Fibroblast of lung (primary cell): ENCODE measurements around the gene BCAR1. TPM values are rescaled to one million over a fixed set of nuclear protein-coding genes. Genes with fewer than 3 reads are reported as not detected.
A peak's percentile ranks its signal among the peaks of the same experiment; 100 is the strongest.

Experiments
- DNase-seq, 2 donors: peaks; one replicate each; pipeline versions ENCODE4 v3.0.0 to v3.0.0-alpha.2; 2010; ENCODE audit warnings: low read depth in 2 of 2
- H2AFZ ChIP-seq: 2 replicates; pipeline ENCODE4 v1.5.1; 2012; ENCODE audit warnings: low read length, control low read depth, inconsistent platforms
- H3K27ac ChIP-seq: 2 replicates; pipeline ENCODE4 v1.5.1; 2011; ENCODE audit warnings: low read length, control low read depth; ENCODE audit not compliant: insufficient read depth
- H3K27me3 ChIP-seq: 2 replicates; pipeline ENCODE4 v1.5.1; 2011; ENCODE audit warnings: mild to moderate bottlenecking, low read length; ENCODE audit not compliant: control insufficient read depth, insufficient read depth
- H3K36me3 ChIP-seq: 2 replicates; pipeline ENCODE4 v1.5.1; 2011; ENCODE audit warnings: low read length; ENCODE audit not compliant: control insufficient read depth, insufficient read depth
- H3K4me1 ChIP-seq: 2 replicates; pipeline ENCODE4 v1.5.1; 2011; ENCODE audit warnings: low read length; ENCODE audit not compliant: control insufficient read depth, insufficient read depth; ENCODE audit errors: extremely low read depth
- H3K4me2 ChIP-seq: 2 replicates; pipeline ENCODE4 v1.5.1; 2011; ENCODE audit warnings: low read length, control low read depth; ENCODE audit not compliant: insufficient read depth; ENCODE audit errors: extremely low read depth
- H3K4me3 ChIP-seq, 4 experiments: fragments of 200-600 bp in 1 of 4; sonication (generic) in 1 of 4; replicated peaks in 1 of 4; 2 replicates each; pipeline ENCODE4 v1.5.1; 2011 to 2016; ENCODE audit warnings: low read length in 4 of 4, low read depth in 3 of 4, mild to moderate bottlenecking in 3 of 4, control low read depth in 2 of 4, inconsistent platforms in 1 of 4, mixed read lengths in 1 of 4; ENCODE audit not compliant: insufficient read depth in 1 of 4; ENCODE audit errors: control extremely low read depth in 1 of 4
- H3K79me2 ChIP-seq: 2 replicates; pipeline ENCODE4 v1.5.1; 2012; ENCODE audit warnings: mild to moderate bottlenecking, low read length, inconsistent platforms; ENCODE audit not compliant: control insufficient read depth, insufficient read depth
- H3K9ac ChIP-seq: 2 replicates; pipeline ENCODE4 v1.5.1; 2011; ENCODE audit warnings: mild to moderate bottlenecking, low read length, control low read depth; ENCODE audit not compliant: insufficient read depth
- H3K9me3 ChIP-seq: 2 replicates; pipeline ENCODE4 v1.5.1; 2012; ENCODE audit warnings: low read depth, low read length; ENCODE audit not compliant: control insufficient read depth, insufficient read depth
- H4K20me1 ChIP-seq: 2 replicates; pipeline ENCODE4 v1.5.1; 2011; ENCODE audit warnings: low read length; ENCODE audit not compliant: control insufficient read depth, insufficient read depth; ENCODE audit errors: extremely low read depth
- CTCF ChIP-seq, 2 donors: IDR thresholded peaks in 1 of 2; conservative IDR thresholded peaks in 1 of 2; 1 replicate in 1 of 2; 2 replicates in 1 of 2; pipeline ENCODE4 v1.5.1; 2011 to 2012; ENCODE audit warnings: low read length in 2 of 2, control low read depth in 1 of 2, inconsistent platforms in 1 of 2, low read depth in 1 of 2, mild to moderate bottlenecking in 1 of 2
- EZH2 ChIP-seq: IDR thresholded peaks from 2 replicates; pipeline ENCODE4 v1.5.1; 2012; ENCODE audit warnings: low read length, control low read depth, mild to moderate bottlenecking; ENCODE audit errors: missing control alignments
- polyA plus RNA-seq, 2 donors: library from polyadenylated mRNA; depleted of rRNA in 1 of 2; stranded (reverse) in 1 of 2; unstranded in 1 of 2; fragments of >200 nt; gene quantifications; 2 replicates each; pipeline ENCODE4 v1.2.1, GENCODE V29; 2011 to 2012; ENCODE audit warnings: missing spikeins in 1 of 2
- total RNA-seq: library from RNA; depleted of rRNA; stranded (reverse); fragments of >200 nt; gene quantifications from 2 replicates; pipeline ENCODE4 v1.2.1, GENCODE V29; 2014

Gene BCAR1
- total and polyA plus RNA-seq, 2 donors (not counting 1 experiment from before 2014, with no cell fraction given): 36.8 to 66.5 TPM

- Histone ChIP-seq H3K27me3 (no peaks in the 10 kb centered on the region), H3K79me2 (peaks cover 100% of the 10 kb centered on the region), H3K9me3 (no peaks in the 10 kb centered on the region), H3K4me2 (peak overlapping the region; percentile 48), H4K20me1 (no peaks in the 10 kb centered on the region), H3K4me3 (peak overlapping the region in 1 of 4 experiments; percentile 17), H3K36me3 (peaks cover 66% of the 10 kb centered on the region), H3K4me1 (peaks cover 65% of the 10 kb centered on the region), H3K27ac (peak overlapping the region; percentile 94), H2AFZ (no peak overlapping the region), H3K9ac (peak overlapping the region; percentile 77)
- peak in 1 of 2 donors; percentile 31 for DNase-seq
- TF ChIP-seq EZH2: no peak
- peak; percentile 6 to 7 for TF ChIP-seq CTCF (conservative IDR thresholded peaks at IDR 0.05 in 1 of 2, IDR thresholded peaks at IDR 0.05 in 1 of 2; ENCODE audit: low read depth in 1 of 2, low read length in 2 of 2)
Observed at GRCh38 chr16:75238853-75239541, 12.4 kb downstream of the BCAR1 start.

GRCh38 chr16:75238132-75238852 is 13.1 kb downstream of the BCAR1 start:
- Histone ChIP-seq H2AFZ (no peak overlapping the region), H4K20me1 (no peaks in the 10 kb centered on the region), H3K27ac (peak overlapping the region; percentile 94), H3K9ac (peak overlapping the region; percentile 77), H3K4me3 (peak overlapping the region in 1 of 4 experiments; percentile 17), H3K9me3 (no peaks in the 10 kb centered on the region), H3K4me2 (peak overlapping the region; percentile 52), H3K79me2 (peaks cover 100% of the 10 kb centered on the region), H3K36me3 (peaks cover 70% of the 10 kb centered on the region), H3K4me1 (peaks cover 62% of the 10 kb centered on the region), H3K27me3 (no peaks in the 10 kb centered on the region)
- TF ChIP-seq CTCF (conservative IDR thresholded peaks at IDR 0.05 in 1 of 2, IDR thresholded peaks at IDR 0.05 in 1 of 2; ENCODE audit: low read depth in 1 of 2, low read length in 2 of 2): no peak
- TF ChIP-seq EZH2: no peak
- peak; percentile 90 to 95 for DNase-seq

- Histone ChIP-seq H3K36me3 (peaks cover 70% of the 10 kb centered on the region), H3K9ac (peak overlapping the region; percentile 32), H2AFZ (no peak overlapping the region), H4K20me1 (no peaks in the 10 kb centered on the region), H3K9me3 (no peaks in the 10 kb centered on the region), H3K4me2 (no peak overlapping the region), H3K27me3 (no peaks in the 10 kb centered on the region), H3K4me3 (no peak overlapping the region), H3K79me2 (peaks cover 96% of the 10 kb centered on the region), H3K4me1 (peaks cover 57% of the 10 kb centered on the region), H3K27ac (peak overlapping the region; percentile 94)
- TF ChIP-seq EZH2 (no peak), CTCF (conservative IDR thresholded peaks at IDR 0.05 in 1 of 2, IDR thresholded peaks at IDR 0.05 in 1 of 2; ENCODE audit: low read depth in 1 of 2, low read length in 2 of 2) (no peak)
- no peak for DNase-seq
Observed at GRCh38 chr16:75237398-75238131, 13.9 kb downstream of the BCAR1 start.
